Neuronal stem cell (in vitro differentiated cells): ENCODE results near the gene ATL2.

Experiments used
- DNase-seq: peaks from one replicate; pipeline ENCODE4 v3.0.0-alpha.2; 2013; ENCODE audit warnings: low spot score
- H2AFZ ChIP-seq: one replicate; pipeline ENCODE4 v1.6.1; 2013; ENCODE audit warnings: mild to moderate bottlenecking, low read length, inconsistent platforms
- H2AK5ac ChIP-seq: 2 replicates; pipeline ENCODE4 v1.6.1; 2013; ENCODE audit warnings: low read depth, mild to moderate bottlenecking, inconsistent platforms, low read length, moderate library complexity, mixed read lengths
- H2BK120ac ChIP-seq: 2 replicates; pipeline ENCODE4 v1.6.1; 2013; ENCODE audit warnings: low read depth, mild to moderate bottlenecking, inconsistent platforms, low read length, moderate library complexity, mixed read lengths
- H2BK12ac ChIP-seq: one replicate; pipeline ENCODE4 v1.6.1; 2013; ENCODE audit warnings: low read length, inconsistent platforms
- H2BK15ac ChIP-seq: 2 replicates; pipeline ENCODE4 v1.6.1; 2013; ENCODE audit warnings: mild to moderate bottlenecking, low read length, inconsistent platforms, mixed read lengths
- H2BK5ac ChIP-seq: one replicate; pipeline ENCODE4 v1.6.1; 2013; ENCODE audit warnings: inconsistent platforms, mild to moderate bottlenecking, low read length, moderate library complexity
- H3K14ac ChIP-seq: one replicate; pipeline ENCODE4 v1.6.1; 2013; ENCODE audit warnings: low read length, inconsistent platforms
- H3K18ac ChIP-seq: 2 replicates; pipeline ENCODE4 v1.6.1; 2013; ENCODE audit warnings: low read length, inconsistent platforms
- H3K23ac ChIP-seq: 2 replicates; pipeline ENCODE4 v1.6.1; 2013; ENCODE audit warnings: low read depth, mild to moderate bottlenecking, mixed read lengths, low read length, inconsistent platforms; ENCODE audit not compliant: poor library complexity
- H3K27ac ChIP-seq: replicated peaks from 3 replicates; pipeline ENCODE4 v1.5.1; 2013; ENCODE audit warnings: low read length, inconsistent platforms
- H3K27me3 ChIP-seq, 3 experiments: 2 replicates each; pipeline ENCODE4 v1.6.1; 2013; ENCODE audit warnings: low read length in 3 of 3, mild to moderate bottlenecking in 2 of 3, inconsistent platforms in 1 of 3, low read depth in 1 of 3, mixed read lengths in 1 of 3, moderate library complexity in 1 of 3; ENCODE audit not compliant: control insufficient read depth in 3 of 3, insufficient read depth in 3 of 3
- H3K36me3 ChIP-seq, 2 donors: replicated peaks in 1 of 2; 2 replicates each; pipeline ENCODE4 v1.6.1; 2013; ENCODE audit warnings: low read length in 2 of 2; ENCODE audit not compliant: control insufficient read depth in 2 of 2, insufficient read depth in 2 of 2
- H3K4ac ChIP-seq: 2 replicates; pipeline ENCODE4 v1.6.1; 2013; ENCODE audit warnings: inconsistent platforms, mild to moderate bottlenecking, low read length, moderate library complexity
- H3K4me1 ChIP-seq, 2 donors: 1 replicate in 1 of 2; 2 replicates in 1 of 2; pipeline ENCODE4 v1.6.1; 2013; ENCODE audit warnings: low read length in 2 of 2, low read depth in 1 of 2; ENCODE audit not compliant: control insufficient read depth in 2 of 2, insufficient read depth in 1 of 2
- H3K4me2 ChIP-seq: one replicate; pipeline ENCODE4 v1.6.1; 2013; ENCODE audit warnings: mild to moderate bottlenecking, low read length, inconsistent platforms; ENCODE audit not compliant: insufficient read depth, poor library complexity, severe bottlenecking
- H3K4me3 ChIP-seq, 2 donors: 2 replicates each; pipeline ENCODE4 v1.5.1; 2013; ENCODE audit warnings: low read length in 2 of 2, mild to moderate bottlenecking in 2 of 2, inconsistent platforms in 1 of 2, moderate library complexity in 1 of 2
- H3K79me1 ChIP-seq: one replicate; pipeline ENCODE4 v1.6.1; 2013; ENCODE audit warnings: low read depth, mild to moderate bottlenecking, inconsistent platforms, low read length, moderate library complexity
- H3K9ac ChIP-seq: one replicate; pipeline ENCODE4 v1.6.1; 2013; ENCODE audit warnings: mild to moderate bottlenecking, low read depth, low read length, inconsistent platforms; ENCODE audit not compliant: poor library complexity
- H3K9me3 ChIP-seq, 2 donors: replicated peaks in 1 of 2; 2 replicates each; pipeline versions ENCODE3 to v1.6.1; 2013; ENCODE audit warnings: low read length in 2 of 2, mild to moderate bottlenecking in 2 of 2, inconsistent platforms in 1 of 2, low read depth in 1 of 2, mixed read lengths in 1 of 2, moderate library complexity in 1 of 2; ENCODE audit not compliant: control insufficient read depth in 2 of 2, insufficient read depth in 1 of 2
- H4K8ac ChIP-seq: one replicate; pipeline ENCODE4 v1.6.1; 2013; ENCODE audit warnings: low read depth, mild to moderate bottlenecking, inconsistent platforms, low read length, moderate library complexity
- H4K91ac ChIP-seq: one replicate; pipeline ENCODE4 v1.6.1; 2013; ENCODE audit warnings: low read length, low read depth, mild to moderate bottlenecking, inconsistent platforms; ENCODE audit not compliant: poor library complexity
- WGBS, 2 donors: extraction: QIAGEN DNeasy Blood & Tissue Kit; methylation state at CpG; one replicate each; pipeline ENCODE4 v1.1.7; 2013; ENCODE audit warnings: missing lambda C conversion rate in 2 of 2, mixed read lengths in 1 of 2; ENCODE audit not compliant: insufficient read length in 2 of 2, insufficient replicate concordance in 1 of 2; ENCODE audit errors: extremely low coverage in 2 of 2; 5-methylcytosine and 5-hydroxymethylcytosine counted together

ATL2 gene

DNA sequence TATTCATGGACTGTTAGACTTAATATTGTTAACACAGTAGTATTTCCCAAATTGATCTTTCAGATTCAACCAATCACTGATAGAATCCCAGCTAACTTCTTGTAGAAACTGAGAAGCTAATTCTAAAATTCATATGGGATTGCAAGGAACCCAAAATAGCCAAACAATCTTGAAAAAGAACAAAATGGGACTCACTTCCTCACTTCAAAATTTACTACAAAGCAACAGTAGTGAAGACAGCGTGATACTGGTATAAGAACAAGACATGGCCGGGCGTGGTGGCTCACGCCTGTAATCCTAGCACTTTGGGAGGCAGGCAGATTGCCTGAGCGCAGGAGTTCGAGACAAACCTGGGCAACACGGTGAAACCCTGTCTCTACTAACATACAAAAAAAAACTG lies 46.3 kb downstream of the ATL2 start:
- Histone ChIP-seq H3K14ac (no peak overlapping the region), H2AK5ac (no peak overlapping the region), H3K79me1 (no peaks in the 10 kb centered on the region), H2BK120ac (no peak overlapping the region), H3K4ac (no peak overlapping the region), H2BK15ac (no peak overlapping the region), H2BK12ac (no peak overlapping the region), H2AFZ (no peak overlapping the region), H3K27me3 (no peaks in the 10 kb centered on the region), H3K9me3 (peaks cover 0 to 20% of the 10 kb centered on the region in 2 donors), H3K4me2 (no peak overlapping the region), H3K36me3 (peaks cover 2 to 20% of the 10 kb centered on the region in 2 donors), H3K23ac (no peak overlapping the region), H3K27ac (no peak overlapping the region), H3K18ac (no peak overlapping the region), H3K4me3 (no peak overlapping the region), H4K91ac (no peak overlapping the region), H2BK5ac (no peak overlapping the region), H3K4me1 (no peaks in the 10 kb centered on the region), H3K9ac (no peak overlapping the region), H4K8ac (no peak overlapping the region)
- WGBS, 2 donors, result no CpG with 5 or more reads among the region's 7 CpGs
- DNase-seq, result no peak

DNA sequence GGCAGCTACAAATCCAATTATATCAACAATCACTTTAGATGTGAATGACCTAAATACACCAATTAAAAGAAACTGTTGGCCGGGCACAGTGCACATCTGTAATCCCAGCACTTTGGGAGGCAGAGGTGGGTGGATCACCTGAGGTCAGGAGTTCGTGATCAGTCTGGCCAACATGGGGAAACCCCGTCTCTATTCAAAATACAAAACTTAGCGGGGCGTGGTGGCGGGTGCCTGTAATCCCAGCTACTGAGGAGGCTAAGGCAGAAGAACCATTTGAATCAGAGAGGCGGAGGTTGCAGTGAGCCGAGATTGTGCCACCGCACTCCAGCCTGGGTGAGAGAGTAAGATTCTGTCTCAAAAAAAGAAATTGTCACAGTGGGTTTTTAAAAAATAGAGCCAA lies 49.5 kb downstream of the ATL2 start:
- Histone ChIP-seq H3K23ac (no peak overlapping the region), H3K9me3 (peaks cover 0 to 20% of the 10 kb centered on the region in 2 donors), H3K4me2 (no peak overlapping the region), H3K79me1 (no peaks in the 10 kb centered on the region), H3K9ac (no peak overlapping the region), H2AK5ac (no peak overlapping the region), H3K18ac (no peak overlapping the region), H3K27me3 (no peaks in the 10 kb centered on the region), H3K14ac (no peak overlapping the region), H3K27ac (no peak overlapping the region), H2BK120ac (no peak overlapping the region), H2BK15ac (no peak overlapping the region), H3K4me3 (no peak overlapping the region), H3K36me3 (peaks cover 0 to 18% of the 10 kb centered on the region in 2 donors), H2AFZ (no peak overlapping the region), H4K8ac (no peak overlapping the region), H2BK12ac (no peak overlapping the region), H3K4ac (no peak overlapping the region), H2BK5ac (no peak overlapping the region), H4K91ac (no peak overlapping the region), H3K4me1 (peaks cover 0 to 2% of the 10 kb centered on the region in 2 donors)
- WGBS, 2 donors, result no CpG with 5 or more reads among the region's 9 CpGs
- no peak for DNase-seq

DNA sequence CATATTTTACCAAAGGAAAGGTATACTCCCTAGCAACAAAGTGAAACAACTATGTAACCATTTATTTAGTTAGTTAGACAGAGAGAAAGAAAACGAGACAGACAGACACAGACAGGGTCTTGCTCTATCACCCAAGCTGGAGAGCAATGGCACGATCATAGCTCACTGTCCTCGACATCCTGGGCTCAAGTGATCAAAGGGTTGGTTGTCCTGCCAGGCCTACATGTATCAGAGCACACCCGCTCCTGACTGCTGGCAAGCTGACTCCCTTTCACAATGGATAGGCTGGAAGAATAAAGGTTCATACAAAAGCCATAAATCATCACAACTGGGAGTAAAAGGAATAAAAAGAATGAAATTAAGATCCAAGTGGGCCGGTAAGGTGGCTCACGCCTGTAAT lies 53.5 kb downstream of the ATL2 start:
- H3K18ac ChIP-seq, result no peak overlapping the region
- no peak overlapping the region for H3K9ac ChIP-seq
- H3K79me1 ChIP-seq, result no peaks in the 10 kb centered on the region
- H2AFZ ChIP-seq, result no peak overlapping the region
- no peak overlapping the region for H3K4me2 ChIP-seq
- no peak overlapping the region for H2BK5ac ChIP-seq
- no peak overlapping the region for H3K23ac ChIP-seq
- no peak overlapping the region for H2BK12ac ChIP-seq
- no peaks in the 10 kb centered on the region for H3K27me3 ChIP-seq
- H2AK5ac ChIP-seq, result no peak overlapping the region
- no peak overlapping the region for H3K14ac ChIP-seq
- H2BK120ac ChIP-seq, result no peak overlapping the region
- no peak overlapping the region for H4K91ac ChIP-seq
- H3K9me3 ChIP-seq, result no peaks in the 10 kb centered on the region
- peaks cover 0 to 2% of the 10 kb centered on the region in 2 donors for H3K4me1 ChIP-seq
- H2BK15ac ChIP-seq, result no peak overlapping the region
- H4K8ac ChIP-seq, result no peak overlapping the region
- H3K4me3 ChIP-seq, result no peak overlapping the region
- no peak overlapping the region for H3K27ac ChIP-seq
- no peak for DNase-seq
- H3K36me3 ChIP-seq, result peaks cover 0 to 35% of the 10 kb centered on the region in 2 donors
- H3K4ac ChIP-seq, result no peak overlapping the region
- no CpG with 5 or more reads among the region's 6 CpGs for WGBS, 2 donors

DNA sequence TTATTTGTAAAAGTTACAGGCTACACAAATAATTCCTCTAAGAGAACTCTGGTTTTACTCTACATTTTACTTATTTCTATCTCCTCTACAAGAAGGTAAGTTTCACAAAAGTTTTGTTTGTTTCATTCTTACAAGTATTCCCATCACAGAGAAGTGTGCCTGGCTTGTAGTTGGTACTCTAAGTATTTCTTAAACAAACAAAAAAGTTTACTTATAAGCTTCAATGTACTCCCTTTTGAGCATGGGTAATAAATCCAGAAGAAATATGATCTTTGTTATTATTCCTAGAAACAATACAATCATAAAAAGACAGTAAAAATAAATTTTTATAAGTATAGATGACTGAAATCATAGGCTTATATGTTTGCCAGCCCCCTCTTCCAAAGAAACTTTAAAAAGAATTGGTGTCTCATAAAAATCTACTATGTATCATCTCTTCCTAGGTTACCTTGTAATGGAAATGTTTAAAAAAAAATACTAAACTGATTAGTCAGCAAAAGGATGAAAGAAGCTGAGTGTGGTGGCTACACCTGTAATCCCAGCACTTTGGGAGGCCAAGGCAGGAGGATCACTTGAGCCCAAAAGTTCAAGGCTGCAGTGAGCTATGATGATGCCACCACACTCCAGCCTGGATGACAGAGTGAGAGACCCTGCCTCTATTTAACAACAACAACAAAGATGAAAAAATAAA lies 54.7 kb downstream of the ATL2 start:
- H3K27me3 ChIP-seq, result no peaks in the 10 kb centered on the region
- H3K9me3 ChIP-seq, result no peaks in the 10 kb centered on the region
- no peak overlapping the region for H3K4me2 ChIP-seq
- H3K4me1 ChIP-seq, result peaks cover 0 to 2% of the 10 kb centered on the region in 2 donors
- H2BK15ac ChIP-seq, result no peak overlapping the region
- H3K18ac ChIP-seq, result no peak overlapping the region
- no peak overlapping the region for H3K4ac ChIP-seq
- H3K23ac ChIP-seq, result no peak overlapping the region
- no peak overlapping the region for H4K8ac ChIP-seq
- no peak overlapping the region for H2AFZ ChIP-seq
- no peak overlapping the region for H2AK5ac ChIP-seq
- H4K91ac ChIP-seq, result no peak overlapping the region
- no peak overlapping the region for H2BK12ac ChIP-seq
- no peaks in the 10 kb centered on the region for H3K79me1 ChIP-seq
- H3K27ac ChIP-seq, result no peak overlapping the region
- peaks cover 0 to 46% of the 10 kb centered on the region in 2 donors for H3K36me3 ChIP-seq
- H3K4me3 ChIP-seq, result no peak overlapping the region
- H3K14ac ChIP-seq, result no peak overlapping the region
- H2BK120ac ChIP-seq, result no peak overlapping the region
- H3K9ac ChIP-seq, result no peak overlapping the region
- no peak for DNase-seq
- no peak overlapping the region for H2BK5ac ChIP-seq
